HUES64 (cell line): ENCODE measurements around the gene ZBED2.

Source experiments
- H3K27ac ChIP-seq: 2 replicates; pipeline ENCODE4 v1.7.0; 2013; ENCODE audit warnings: low read depth, low read length, inconsistent platforms
- H3K27me3 ChIP-seq: 2 replicates; pipeline ENCODE4 v1.6.1; 2013; ENCODE audit warnings: mild to moderate bottlenecking, low read length; ENCODE audit not compliant: insufficient read depth
- H3K36me3 ChIP-seq: 2 replicates; pipeline ENCODE4 v1.6.1; 2013; ENCODE audit warnings: mild to moderate bottlenecking, low read length; ENCODE audit not compliant: insufficient read depth
- H3K4me1 ChIP-seq: 2 replicates; pipeline ENCODE4 v1.6.1; 2013; ENCODE audit warnings: mild to moderate bottlenecking, low read length, moderate library complexity; ENCODE audit not compliant: insufficient read depth
- H3K4me3 ChIP-seq: 2 replicates; pipeline ENCODE4 v1.5.1; 2013; ENCODE audit warnings: mild to moderate bottlenecking, low read length, moderate library complexity
- H3K9ac ChIP-seq: 2 replicates; pipeline ENCODE4 v1.6.1; 2013; ENCODE audit warnings: mild to moderate bottlenecking, low read depth, low read length
- H3K9me3 ChIP-seq: 2 replicates; pipeline ENCODE4 v1.6.1; 2013; ENCODE audit warnings: low read depth, low read length; ENCODE audit not compliant: insufficient read depth
- WGBS: fragments of 150-250, 120-280 bp; methylation state at CpG from one replicate; pipeline ENCODE4 v1.1.7; 2013; ENCODE audit warnings: missing lambda C conversion rate; 5-methylcytosine and 5-hydroxymethylcytosine counted together

ZBED2 gene

GRCh38 chr3:111617406-111617805 is 22.3 kb upstream of the ZBED2 start:
- Histone ChIP-seq H3K9ac (no peak overlapping the region), H3K27me3 (no peaks in the 10 kb centered on the region), H3K9me3 (peaks cover 18% of the 10 kb centered on the region), H3K4me1 (no peaks in the 10 kb centered on the region), H3K27ac (no peak overlapping the region), H3K4me3 (no peak overlapping the region), H3K36me3 (no peaks in the 10 kb centered on the region)
- 90% methylated on average over 3 of the region's 3 CpGs for WGBS

- H3K36me3 ChIP-seq, result no peaks in the 10 kb centered on the region
- H3K9me3 ChIP-seq, result peaks cover 18% of the 10 kb centered on the region
- no peak overlapping the region for H3K9ac ChIP-seq
- H3K4me1 ChIP-seq, result no peaks in the 10 kb centered on the region
- WGBS, result 90% methylated on average over 6 of the region's 6 CpGs
- no peak overlapping the region for H3K27ac ChIP-seq
- no peaks in the 10 kb centered on the region for H3K27me3 ChIP-seq
- H3K4me3 ChIP-seq, result no peak overlapping the region
These were observed 21.4 kb upstream of the ZBED2 start for GRCh38 chr3:111616417-111617105.

GRCh38 chr3:111615880-111616279 is 20.7 kb upstream of the ZBED2 start:
- no peak overlapping the region for H3K9ac ChIP-seq
- peaks cover 18% of the 10 kb centered on the region for H3K9me3 ChIP-seq
- no peak overlapping the region for H3K4me3 ChIP-seq
- no peaks in the 10 kb centered on the region for H3K27me3 ChIP-seq
- H3K36me3 ChIP-seq, result no peaks in the 10 kb centered on the region
- 95% methylated on average over 3 of the region's 3 CpGs for WGBS
- H3K27ac ChIP-seq, result no peak overlapping the region
- no peaks in the 10 kb centered on the region for H3K4me1 ChIP-seq

DNA sequence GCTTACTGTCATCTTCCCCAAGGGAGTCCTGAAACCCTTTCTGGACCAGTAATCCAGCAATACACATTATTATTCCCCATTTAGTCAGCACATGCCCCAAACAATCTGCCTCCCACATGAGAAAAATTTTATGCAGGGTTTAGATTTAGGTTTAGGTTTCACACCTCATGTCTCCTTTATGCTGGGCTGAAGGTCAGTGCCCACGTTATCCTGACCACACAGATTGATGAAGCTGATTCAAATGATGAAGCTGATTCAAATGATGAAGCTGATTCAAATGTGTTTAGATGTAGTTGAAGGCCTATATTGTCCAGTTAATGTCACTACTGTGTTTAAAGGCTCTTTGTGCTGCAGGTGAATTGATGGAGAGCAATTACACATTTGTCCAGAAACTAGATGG is 18.1 kb upstream of the ZBED2 start:
- Histone ChIP-seq H3K4me1 (no peaks in the 10 kb centered on the region), H3K9me3 (peaks cover 18% of the 10 kb centered on the region), H3K27ac (no peak overlapping the region), H3K27me3 (no peaks in the 10 kb centered on the region), H3K9ac (no peak overlapping the region), H3K4me3 (no peak overlapping the region), H3K36me3 (no peaks in the 10 kb centered on the region)
- WGBS, result 92% methylated on average over 1 of the region's 1 CpG

- H3K36me3 ChIP-seq, result no peaks in the 10 kb centered on the region
- no peak overlapping the region for H3K27ac ChIP-seq
- no peak overlapping the region for H3K9ac ChIP-seq
These were observed 15.5 kb upstream of the ZBED2 start for GRCh38 chr3:111610612-111611054.

GRCh38 chr3:111610189-111610588 is 15.0 kb upstream of the ZBED2 start:
- Histone ChIP-seq H3K4me3 (no peak overlapping the region), H3K27ac (no peak overlapping the region), H3K27me3 (no peaks in the 10 kb centered on the region), H3K9me3 (no peaks in the 10 kb centered on the region), H3K36me3 (no peaks in the 10 kb centered on the region), H3K4me1 (no peaks in the 10 kb centered on the region; the same call in 1 of the 2 replicates), H3K9ac (no peak overlapping the region)
- WGBS, result 88% methylated on average over 5 of the region's 5 CpGs

More at GRCh38 chr3:111610612-111611054, 15.5 kb upstream of the ZBED2 start:
- no peaks in the 10 kb centered on the region; the same call in 1 of the 2 replicates for H3K4me1 ChIP-seq
- no peak overlapping the region for H3K4me3 ChIP-seq
- no peaks in the 10 kb centered on the region for H3K9me3 ChIP-seq
- no peaks in the 10 kb centered on the region for H3K27me3 ChIP-seq
- 94% methylated on average over 8 of the region's 8 CpGs for WGBS

DNA sequence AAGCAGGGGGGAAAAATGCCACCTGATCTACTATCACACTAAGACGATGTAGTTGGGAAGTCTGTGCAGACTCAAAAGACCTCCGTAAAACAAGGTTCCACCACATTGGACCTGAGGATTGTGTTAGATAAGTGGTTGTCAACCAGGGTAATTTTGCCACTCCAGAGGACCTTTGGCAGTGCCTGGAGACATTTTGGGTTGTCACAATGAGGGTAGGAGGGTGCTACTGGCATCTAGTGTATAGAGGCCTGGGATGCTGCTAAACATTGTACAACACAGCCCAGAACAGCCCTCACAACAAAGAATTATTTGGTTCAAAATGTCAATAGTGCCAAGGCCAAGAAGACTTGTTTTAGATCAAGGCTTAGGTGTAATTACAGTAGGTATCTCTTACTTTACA is 14.6 kb upstream of the ZBED2 start:
- no peak overlapping the region for H3K4me3 ChIP-seq
- no peak overlapping the region for H3K9ac ChIP-seq
- no peaks in the 10 kb centered on the region for H3K36me3 ChIP-seq
- H3K27ac ChIP-seq, result no peak overlapping the region
- H3K4me1 ChIP-seq, result no peaks in the 10 kb centered on the region; the same call in 1 of the 2 replicates
- H3K27me3 ChIP-seq, result no peaks in the 10 kb centered on the region
- 97% methylated on average over 2 of the region's 2 CpGs for WGBS
- no peaks in the 10 kb centered on the region for H3K9me3 ChIP-seq

GRCh38 chr3:111608383-111608782 is 13.2 kb upstream of the ZBED2 start:
- no CpG with 5 or more reads among the region's 2 CpGs for WGBS
- H3K9me3 ChIP-seq, result no peaks in the 10 kb centered on the region
- no peak overlapping the region for H3K27ac ChIP-seq

DNA sequence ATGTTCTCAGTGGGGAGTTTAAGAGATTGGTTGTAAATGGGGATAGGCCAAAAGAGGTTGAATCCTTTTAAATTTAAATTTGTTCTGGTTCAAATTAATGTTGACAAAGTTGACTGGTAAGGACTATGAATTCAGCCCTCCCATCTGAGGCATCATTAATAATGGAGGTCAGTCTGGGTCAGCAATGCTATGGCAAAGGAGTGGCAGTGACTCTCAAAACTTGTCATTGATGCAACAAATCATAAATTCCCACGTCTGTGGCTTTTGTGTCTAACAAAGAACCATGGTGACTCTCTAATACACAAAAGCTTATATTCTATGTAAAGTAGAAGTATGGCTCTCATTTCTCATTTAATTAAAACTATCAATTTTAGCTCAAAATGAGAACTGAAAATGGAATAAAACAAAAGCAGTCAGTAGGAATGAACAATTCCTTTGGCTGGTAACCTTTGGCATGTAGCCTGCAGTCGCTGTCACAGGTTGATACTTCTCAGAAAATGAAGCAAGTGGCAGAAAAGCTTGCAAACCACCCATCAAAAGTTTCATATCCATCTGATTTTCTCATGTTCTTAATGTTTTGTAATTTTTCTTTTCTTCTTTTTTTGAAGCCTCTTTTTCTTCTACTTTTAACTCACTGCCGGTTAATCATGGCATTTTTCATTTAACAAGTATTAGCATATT is 12.2 kb upstream of the ZBED2 start:
- Histone ChIP-seq H3K27me3 (no peaks in the 10 kb centered on the region), H3K4me3 (no peak overlapping the region), H3K36me3 (no peaks in the 10 kb centered on the region), H3K9me3 (no peaks in the 10 kb centered on the region), H3K9ac (no peak overlapping the region), H3K4me1 (no peaks in the 10 kb centered on the region; the same call in 1 of the 2 replicates), H3K27ac (no peak overlapping the region)
- 93% methylated on average over 3 of the region's 3 CpGs for WGBS

More at GRCh38 chr3:111608383-111608782, 13.2 kb upstream of the ZBED2 start:
- Histone ChIP-seq H3K36me3 (no peaks in the 10 kb centered on the region), H3K4me1 (no peaks in the 10 kb centered on the region; the same call in 1 of the 2 replicates), H3K9ac (no peak overlapping the region), H3K4me3 (no peak overlapping the region), H3K27me3 (no peaks in the 10 kb centered on the region)

DNA sequence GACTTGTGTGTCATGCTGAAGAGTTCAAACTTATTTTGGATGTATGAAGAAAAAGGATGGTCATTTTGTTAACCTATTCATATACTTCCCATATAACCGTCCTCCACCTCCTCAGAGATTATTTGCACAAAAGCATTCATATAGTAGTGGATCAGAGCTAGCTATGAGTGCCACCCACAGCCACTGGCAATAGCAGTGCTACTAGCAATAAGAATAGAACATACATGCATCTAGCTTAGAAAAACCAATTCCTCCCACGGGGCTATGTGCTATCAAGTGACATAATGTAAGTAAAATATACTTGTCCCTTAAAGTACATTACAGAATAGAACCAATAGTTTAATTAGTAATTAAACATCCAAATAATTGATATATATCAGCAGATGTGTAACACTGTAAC is 10.3 kb upstream of the ZBED2 start:
- WGBS, result 71% methylated on average over 1 of the region's 2 CpGs
- Histone ChIP-seq H3K27ac (no peak overlapping the region), H3K9ac (no peak overlapping the region), H3K9me3 (no peaks in the 10 kb centered on the region), H3K36me3 (no peaks in the 10 kb centered on the region), H3K4me3 (no peak overlapping the region), H3K4me1 (no peaks in the 10 kb centered on the region; the same call in 1 of the 2 replicates), H3K27me3 (no peaks in the 10 kb centered on the region)

- no peaks in the 10 kb centered on the region for H3K36me3 ChIP-seq
- no peaks in the 10 kb centered on the region for H3K27me3 ChIP-seq
- H3K4me3 ChIP-seq, result no peak overlapping the region
- no peak overlapping the region for H3K27ac ChIP-seq
- no peaks in the 10 kb centered on the region for H3K9me3 ChIP-seq
- no peak overlapping the region for H3K9ac ChIP-seq
- H3K4me1 ChIP-seq, result no peaks in the 10 kb centered on the region; the same call in 1 of the 2 replicates
These were observed 9.9 kb upstream of the ZBED2 start for GRCh38 chr3:111605018-111605417.
